Stomach (tissue), 4 donors: ENCODE data around the gene ZSCAN29.
"Not testable (repeated sequence)": the region's sequence is repeated elsewhere in the genome, so short reads cannot be mapped to it uniquely, and the experiment has no call there.

Source experiments
- CTCF ChIP-seq, 7 experiments: fragments of 450-650 bp in 4 of 7; fragments of 200-600 bp in 3 of 7; sonication (generic) in 3 of 7; IDR thresholded peaks; one replicate each; pipeline ENCODE4 v1.5.1; 2016 to 2019; ENCODE audit warnings: antibody characterized with exemption in 7 of 7, control low read depth in 2 of 7, mild to moderate bottlenecking in 1 of 7
- EP300 ChIP-seq: sonication (generic); formaldehyde crosslinking; IDR thresholded peaks from one replicate; pipeline ENCODE4 v1.6.1; 2017; ENCODE audit warnings: antibody characterized with exemption
- POLR2AphosphoS5 ChIP-seq, 3 donors: sonication (generic); formaldehyde crosslinking; IDR thresholded peaks; one replicate each; pipeline ENCODE4 v1.6.1; 2016; ENCODE audit warnings: antibody characterized with exemption in 3 of 3

DNA sequence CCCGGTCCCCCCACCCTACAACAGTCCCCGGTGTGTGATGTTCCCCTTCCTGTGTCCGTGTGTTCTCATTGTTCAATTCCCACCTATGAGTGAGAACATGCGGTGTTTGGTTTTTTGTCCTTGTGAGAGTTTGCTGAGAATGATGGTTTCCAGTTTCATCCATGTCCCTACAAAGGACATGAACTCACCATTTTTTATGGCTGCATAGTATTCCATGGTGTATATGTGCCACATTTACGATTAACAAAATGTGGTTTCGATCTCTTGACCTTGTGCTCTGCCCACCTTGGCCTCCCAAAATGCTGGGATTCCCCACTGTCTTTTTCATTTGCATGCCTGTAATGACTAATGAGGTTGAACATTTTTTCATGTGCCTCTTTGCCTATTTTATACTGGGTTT lies 22.7 kb upstream of the ZSCAN29 start:
- TF ChIP-seq EP300; CTCF (IDR thresholded peaks at IDR 0.05); POLR2AphosphoS5 (IDR thresholded peaks at IDR 0.05): not testable (repeated sequence)
